Superior temporal gyrus (tissue), 1 donor: ENCODE results near the gene PGGHG.

Source experiments
- DNase-seq: peaks from one replicate; pipeline ENCODE4 v3.0.0-alpha.2; 2016; ENCODE audit errors: extremely low spot score

Gene PGGHG

DNA sequence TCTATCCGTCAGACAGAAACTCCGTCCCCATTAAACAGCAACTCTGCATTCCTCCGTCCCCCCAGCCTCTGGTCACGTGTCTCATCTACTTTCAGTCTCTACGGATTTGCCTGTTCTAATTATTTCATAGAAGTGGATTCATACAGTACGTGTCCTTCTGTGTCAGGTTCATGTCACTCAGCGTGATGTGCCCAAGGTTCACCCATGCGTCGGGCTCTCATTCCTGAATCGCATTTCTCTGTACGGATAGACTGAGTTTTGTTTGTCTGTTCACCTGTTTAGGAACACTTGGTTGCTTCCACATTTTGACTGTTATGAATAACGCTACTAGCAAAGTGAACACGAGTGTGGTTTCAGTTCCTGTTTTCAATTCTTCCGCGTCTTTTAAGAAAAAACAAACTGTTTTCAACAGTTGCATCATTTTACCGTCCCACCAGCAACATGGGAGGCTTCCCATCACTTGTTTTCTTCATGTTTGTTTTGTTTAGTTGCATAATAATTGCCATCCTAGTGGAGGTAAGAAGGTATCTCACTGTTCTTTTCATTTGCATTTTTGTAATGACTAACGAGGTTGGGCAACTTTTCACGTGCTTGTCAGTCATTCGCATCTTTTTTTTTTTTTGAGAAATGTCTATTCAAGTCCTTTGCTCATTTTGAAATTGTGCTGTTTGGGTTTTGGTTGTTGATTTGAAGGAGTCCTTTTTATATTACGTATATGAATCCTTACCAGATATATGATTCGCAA lies 19.6 kb upstream of the PGGHG start:
- peak; percentile 41 for DNase-seq

DNA sequence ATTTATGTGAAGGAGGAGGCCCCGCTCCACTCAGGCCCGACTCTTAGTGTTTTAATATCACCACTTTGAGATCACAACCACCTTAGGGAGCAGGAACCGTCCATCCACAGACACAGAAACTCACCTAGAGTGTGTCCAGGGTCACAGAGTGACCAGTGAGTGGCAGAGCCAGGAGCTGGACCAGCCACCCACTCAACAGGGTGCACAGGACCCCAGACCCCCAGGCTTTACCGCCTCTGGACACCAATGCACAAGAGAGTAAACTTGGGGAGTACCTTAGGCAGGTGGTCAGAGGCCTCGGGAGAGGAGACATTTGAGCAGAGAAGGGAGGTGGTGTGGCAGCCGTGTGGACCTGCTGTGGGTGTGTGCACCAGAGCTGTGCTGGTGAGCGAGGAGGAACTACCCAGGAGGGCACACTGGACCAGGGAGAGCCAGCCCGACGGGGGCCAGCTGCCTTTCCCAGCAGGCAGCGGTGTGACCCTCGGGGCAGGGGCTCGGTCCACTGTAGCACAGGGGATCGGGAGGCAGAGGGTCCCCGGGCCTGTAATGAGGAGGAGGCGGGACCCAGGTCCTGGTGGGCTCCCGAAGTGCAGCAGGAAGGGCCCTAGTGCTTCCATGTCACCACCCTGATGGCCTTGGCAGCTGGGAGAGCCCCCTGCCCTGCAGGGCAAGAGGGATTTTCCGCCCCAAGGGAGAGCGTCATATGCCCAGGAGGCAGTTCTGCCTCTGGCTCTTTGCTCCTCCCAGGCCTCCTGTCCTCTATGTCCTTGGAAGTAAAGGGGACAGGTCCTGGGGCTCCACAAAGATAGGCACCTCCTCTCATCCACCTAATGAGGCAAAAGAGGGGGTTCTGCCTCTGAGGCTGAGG lies 18.2 kb upstream of the PGGHG start:
- no peak for DNase-seq

DNA sequence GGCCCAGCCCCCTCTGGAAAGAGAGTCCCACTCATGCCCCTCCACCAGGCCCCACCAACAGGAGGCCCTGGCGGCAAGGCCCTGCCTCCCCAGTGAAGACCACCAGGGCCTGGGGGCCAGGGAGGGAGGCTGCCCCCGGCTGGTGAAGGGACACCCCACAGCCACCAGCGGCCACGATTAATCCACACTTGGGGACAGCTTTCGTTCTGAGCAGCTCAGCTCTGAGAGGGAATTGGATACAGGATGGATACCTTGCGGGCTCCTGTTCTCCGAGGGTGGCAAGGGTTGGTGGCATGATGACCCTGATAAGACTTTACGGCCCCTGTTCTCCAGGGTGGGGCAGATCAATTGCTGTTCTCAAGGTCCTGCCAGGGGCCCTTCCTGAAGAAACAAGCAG lies 17.6 kb upstream of the PGGHG start:
- DNase-seq, result no peak

DNA sequence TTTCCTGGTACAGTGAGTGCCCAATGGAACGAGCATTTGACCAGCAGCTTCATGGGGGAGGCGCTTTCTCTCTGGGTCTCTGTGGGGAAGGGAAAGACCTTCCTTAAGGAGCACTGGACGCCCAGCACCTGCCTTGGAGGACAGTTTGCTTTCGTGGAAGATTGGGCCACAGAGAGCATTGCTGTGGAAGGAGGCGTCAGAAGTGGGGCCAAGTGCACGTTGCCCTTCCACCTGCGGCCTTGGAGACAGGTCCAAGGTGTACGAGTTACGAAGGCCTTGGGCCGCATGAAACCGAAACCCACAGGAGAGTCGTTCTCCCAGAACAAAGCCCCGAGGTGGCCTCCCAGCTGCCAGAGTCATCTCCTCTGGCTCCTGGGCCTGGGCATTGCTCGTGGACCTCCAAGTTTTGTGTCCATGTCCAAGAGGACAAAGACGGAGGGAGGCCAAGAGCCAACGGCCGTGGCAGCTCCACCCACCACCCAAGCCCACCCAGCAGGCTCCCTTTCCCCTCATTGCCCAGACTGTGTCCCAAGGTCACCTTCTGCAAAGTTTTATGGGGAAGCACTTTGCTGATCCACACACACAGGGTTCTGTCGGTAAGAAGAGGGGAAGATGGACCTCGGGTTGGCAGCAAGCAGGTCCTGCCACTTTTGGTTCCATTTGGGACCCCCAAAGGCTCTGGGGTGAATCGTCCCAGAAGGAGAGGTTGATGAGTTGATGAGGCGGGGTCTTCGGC lies 16.6 kb upstream of the PGGHG start:
- DNase-seq, result no peak

DNA sequence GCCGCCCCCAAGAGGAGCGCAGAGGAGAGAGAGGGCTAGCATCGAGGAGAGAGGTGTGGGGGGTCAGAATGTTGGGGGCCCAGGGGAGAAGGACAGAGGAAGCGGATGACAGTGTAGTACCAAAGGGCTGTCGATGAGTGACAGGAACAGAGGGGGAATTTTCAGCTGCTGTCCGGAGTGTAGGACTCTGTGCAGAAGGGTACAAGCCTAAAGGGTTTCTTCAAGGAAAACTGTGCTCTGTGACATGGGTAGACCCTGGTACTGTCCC lies 16.1 kb upstream of the PGGHG start:
- DNase-seq, result no peak

DNA sequence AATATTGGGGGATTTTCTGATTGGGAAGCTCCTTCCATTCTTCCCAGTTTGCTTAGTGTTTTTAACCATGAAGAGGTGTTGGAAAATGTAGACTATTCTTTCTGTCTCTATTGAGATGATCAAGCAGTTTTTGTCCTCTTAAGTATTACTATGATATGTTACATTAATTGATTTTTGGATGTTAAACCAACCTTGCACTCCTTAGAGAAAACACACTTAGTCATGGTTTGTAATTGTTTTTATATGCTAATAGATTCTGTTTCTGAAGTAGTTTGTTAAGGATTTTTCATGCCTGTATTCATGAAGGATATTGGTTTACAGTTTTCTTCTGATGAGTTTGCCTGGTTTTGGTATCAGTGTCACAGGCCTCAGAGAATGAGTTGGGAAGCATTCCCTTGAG lies 12.7 kb upstream of the PGGHG start:
- no peak for DNase-seq

DNA sequence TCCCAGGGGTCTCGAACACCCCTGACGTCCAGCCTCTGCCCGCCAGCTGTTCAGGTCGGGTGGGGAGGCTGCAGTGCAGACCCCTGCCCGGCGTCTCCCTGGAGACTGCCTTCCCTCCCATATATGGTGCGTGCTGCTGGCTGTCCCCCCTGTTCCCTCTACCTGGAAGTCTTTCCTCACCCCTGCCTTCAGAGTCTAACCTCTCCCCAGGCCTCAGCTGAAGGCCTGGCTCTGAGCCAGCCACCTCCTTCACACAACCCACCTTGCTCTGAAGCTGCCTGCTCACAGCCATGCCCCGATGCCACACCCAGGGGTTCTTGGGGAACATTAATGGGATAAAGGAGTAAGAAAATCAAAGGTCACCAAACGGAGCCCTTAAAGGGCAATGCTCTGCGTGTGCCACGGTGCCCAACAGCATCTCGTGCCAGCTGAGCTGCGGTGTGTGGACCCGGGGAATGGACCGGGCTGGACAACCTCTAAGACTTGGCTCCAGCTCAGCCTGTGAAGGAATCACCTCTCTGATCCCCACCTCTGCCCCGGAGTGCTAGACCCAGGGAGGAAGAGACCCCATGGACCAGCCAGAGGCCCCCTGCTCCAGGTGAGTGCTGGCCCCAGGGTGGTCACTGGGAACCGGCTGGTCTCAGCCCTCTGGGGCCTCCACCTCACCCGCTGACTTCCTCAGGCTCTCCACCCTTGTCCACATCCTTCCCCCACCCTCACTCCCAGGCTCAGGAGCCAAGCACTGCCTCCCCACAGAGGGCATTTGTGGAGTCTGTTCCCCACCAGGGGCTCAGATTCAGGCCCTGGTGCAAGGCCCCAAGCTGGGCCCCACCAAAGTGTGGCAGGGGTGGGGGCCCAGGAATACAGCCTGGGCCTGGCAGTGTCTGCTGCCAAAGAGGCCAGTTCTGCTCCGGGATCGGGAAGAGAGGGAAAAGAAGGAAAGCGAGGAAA lies 10.7 kb upstream of the PGGHG start, which contains the start of gene NLRP6:
Gene NLRP6 (plus strand): TSS at position 407 of the 951 bp plus-strand sequence. CDS start 163 bp downstream, at position 570.
- no peak for DNase-seq

DNA sequence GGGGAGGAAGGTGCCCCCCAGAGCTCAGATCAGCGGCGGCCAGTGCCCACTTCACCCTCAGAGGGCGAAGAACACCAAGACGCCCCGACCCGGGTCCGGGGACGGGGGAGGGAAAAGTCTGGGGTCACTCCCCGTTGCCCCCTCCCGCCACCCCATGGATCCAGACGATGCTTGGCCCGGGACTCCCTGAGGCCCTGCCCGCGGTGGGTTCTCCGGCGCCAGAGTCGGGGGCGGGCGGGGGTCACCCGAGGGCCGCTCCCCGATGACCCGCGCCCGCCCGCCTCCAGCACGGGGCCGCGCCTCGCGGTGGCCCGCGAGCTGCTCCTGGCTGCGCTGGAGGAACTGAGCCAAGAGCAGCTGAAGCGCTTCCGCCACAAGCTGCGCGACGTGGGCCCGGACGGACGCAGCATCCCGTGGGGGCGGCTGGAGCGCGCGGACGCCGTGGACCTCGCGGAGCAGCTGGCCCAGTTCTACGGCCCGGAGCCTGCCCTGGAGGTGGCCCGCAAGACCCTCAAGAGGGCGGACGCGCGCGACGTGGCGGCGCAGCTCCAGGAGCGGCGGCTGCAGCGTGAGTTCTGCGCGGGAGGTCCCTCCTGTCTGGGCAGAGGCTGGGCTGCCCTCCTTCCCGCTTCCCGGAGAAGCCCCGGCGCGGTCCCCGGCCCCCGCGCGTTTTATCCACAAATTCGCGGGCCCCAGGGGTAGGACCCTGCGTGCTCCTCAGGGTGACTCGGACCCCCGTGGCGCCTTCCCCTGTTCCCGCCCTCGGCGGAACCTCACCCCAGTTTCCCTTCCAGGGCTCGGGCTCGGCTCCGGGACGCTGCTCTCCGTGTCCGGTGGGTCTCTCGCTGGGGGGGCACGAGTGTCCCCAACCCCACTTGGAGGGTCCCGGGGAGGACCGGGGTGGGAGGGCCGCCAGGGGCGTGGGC lies 9.6 kb upstream of the PGGHG start:
- DNase-seq, result no peak

DNA sequence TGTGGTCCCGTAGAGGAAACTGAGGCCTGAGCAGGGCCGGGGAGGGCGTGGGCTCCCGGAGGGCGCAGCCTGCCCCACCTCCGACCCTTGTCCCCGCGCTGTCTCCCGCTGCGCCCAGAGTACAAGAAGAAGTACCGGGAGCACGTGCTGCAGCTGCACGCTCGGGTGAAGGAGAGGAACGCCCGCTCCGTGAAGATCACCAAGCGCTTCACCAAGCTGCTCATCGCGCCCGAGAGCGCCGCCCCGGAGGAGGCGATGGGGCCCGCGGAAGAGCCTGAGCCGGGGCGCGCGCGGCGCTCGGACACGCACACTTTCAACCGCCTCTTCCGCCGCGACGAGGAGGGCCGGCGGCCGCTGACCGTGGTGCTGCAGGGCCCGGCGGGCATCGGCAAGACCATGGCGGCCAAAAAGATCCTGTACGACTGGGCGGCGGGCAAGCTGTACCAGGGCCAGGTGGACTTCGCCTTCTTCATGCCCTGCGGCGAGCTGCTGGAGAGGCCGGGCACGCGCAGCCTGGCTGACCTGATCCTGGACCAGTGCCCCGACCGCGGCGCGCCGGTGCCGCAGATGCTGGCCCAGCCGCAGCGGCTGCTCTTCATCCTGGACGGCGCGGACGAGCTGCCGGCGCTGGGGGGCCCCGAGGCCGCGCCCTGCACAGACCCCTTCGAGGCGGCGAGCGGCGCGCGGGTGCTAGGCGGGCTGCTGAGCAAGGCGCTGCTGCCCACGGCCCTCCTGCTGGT lies 8.8 kb upstream of the PGGHG start:
- DNase-seq, result no peak

DNA sequence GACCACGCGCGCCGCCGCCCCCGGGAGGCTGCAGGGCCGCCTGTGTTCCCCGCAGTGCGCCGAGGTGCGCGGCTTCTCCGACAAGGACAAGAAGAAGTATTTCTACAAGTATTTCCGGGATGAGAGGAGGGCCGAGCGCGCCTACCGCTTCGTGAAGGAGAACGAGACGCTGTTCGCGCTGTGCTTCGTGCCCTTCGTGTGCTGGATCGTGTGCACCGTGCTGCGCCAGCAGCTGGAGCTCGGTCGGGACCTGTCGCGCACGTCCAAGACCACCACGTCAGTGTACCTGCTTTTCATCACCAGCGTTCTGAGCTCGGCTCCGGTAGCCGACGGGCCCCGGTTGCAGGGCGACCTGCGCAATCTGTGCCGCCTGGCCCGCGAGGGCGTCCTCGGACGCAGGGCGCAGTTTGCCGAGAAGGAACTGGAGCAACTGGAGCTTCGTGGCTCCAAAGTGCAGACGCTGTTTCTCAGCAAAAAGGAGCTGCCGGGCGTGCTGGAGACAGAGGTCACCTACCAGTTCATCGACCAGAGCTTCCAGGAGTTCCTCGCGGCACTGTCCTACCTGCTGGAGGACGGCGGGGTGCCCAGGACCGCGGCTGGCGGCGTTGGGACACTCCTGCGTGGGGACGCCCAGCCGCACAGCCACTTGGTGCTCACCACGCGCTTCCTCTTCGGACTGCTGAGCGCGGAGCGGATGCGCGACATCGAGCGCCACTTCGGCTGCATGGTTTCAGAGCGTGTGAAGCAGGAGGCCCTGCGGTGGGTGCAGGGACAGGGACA lies 8.0 kb upstream of the PGGHG start:
- DNase-seq, result no peak

DNA sequence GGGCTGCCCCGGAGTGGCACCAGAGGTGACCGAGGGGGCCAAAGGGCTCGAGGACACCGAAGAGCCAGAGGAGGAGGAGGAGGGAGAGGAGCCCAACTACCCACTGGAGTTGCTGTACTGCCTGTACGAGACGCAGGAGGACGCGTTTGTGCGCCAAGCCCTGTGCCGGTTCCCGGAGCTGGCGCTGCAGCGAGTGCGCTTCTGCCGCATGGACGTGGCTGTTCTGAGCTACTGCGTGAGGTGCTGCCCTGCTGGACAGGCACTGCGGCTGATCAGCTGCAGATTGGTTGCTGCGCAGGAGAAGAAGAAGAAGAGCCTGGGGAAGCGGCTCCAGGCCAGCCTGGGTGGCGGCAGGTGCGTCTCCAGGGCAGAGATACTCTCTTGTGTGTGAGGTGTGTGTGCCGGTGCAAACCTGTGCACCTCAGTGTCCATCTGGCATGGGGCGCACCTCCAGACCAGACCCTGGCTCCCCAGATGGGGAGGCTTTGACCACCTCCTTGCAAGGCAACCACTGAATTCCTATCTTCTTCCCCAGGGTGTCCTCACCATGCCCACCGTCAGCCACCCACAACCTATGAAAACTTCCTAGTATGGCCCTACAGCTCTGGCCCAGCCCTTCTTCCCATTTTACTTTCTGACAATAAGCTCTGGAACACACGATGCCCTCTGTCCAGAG lies 7.3 kb upstream of the PGGHG start:
- DNase-seq, result no peak

DNA sequence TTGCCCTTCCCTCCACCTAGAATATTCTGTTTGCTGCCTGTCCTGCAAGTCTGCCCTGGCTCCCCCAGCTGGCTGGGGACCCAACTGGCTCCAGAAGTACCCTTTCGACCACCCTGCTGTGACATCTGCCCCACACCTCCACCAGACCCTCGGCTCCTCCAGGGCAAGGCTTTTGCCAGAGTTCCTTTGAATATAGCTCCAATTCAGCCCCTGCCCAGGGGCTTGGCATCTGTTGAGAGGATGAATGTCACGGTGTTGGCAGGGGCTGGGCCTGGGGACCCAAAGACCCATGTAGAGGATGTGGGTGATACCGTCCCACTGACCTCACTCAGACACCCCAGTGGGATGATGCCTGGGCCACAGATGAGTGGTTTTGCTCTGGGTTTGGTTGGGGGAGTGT lies 6.8 kb upstream of the PGGHG start:
- DNase-seq, result no peak

DNA sequence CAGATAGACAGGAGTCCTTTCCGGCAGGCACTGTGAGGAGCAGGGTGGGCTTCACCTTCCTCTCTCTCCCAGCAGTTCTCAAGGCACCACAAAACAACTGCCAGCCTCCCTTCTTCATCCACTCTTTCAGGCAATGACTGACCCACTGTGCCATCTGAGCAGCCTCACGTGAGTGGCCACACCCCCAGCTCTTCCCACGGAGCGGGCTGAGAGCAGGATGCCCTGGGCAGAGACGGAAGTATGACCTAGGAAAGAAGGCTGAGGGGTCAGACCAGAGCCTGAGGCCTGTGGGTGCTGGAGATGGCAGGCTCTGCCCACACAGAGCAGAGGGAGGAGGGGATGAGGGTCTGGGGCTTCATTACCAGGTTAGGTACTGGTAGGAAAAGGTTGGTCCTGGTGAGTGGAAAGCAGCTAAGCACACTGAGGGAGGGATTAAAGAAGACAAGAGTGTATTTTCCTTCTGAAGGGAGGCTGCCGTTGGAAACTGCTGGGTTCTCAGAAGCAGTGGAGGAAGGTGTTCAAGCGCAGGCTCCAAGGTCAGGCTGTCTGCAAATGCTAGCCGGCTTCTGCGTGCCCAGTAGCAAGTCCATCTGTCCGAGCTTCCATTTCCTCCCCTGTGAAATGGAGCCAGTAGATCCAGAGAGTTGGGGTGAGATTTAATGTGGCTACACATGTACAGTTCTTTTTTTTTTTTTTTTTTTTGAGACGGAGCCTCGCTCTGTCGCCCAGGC lies 6.1 kb upstream of the PGGHG start:
- DNase-seq, result no peak

DNA sequence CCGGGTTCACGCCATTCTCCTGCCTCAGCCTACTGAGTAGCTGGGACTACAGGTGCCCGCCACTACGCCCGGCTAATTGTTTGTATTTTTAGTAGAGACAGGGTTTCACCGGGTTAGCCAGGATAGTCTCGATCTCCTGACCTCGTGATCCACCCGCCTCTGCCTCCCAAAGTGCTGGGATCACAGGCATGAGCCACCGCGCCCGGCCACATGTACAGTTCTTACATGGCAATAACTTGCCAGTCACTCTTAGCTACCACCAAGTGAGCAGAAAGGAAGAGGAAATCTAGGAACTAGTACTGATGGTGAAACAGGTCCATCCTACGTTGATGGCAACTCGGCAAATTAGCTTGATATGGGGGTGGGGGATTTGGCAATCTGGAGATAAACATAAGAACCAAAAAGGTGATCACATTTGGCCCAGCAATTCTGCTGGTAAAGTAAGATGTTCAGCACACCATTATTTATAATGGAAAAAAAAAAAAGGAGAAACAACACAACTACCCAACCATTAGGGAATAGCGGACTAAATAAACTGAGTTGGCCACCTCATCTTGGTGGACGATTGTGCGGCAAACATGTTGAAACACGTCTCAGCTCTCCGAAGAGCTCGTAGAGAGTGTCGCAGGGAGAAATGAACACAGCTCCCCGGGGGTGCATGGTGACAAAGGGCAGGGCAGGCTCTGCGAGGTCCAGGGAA lies 5.4 kb upstream of the PGGHG start:
- no peak for DNase-seq

DNA sequence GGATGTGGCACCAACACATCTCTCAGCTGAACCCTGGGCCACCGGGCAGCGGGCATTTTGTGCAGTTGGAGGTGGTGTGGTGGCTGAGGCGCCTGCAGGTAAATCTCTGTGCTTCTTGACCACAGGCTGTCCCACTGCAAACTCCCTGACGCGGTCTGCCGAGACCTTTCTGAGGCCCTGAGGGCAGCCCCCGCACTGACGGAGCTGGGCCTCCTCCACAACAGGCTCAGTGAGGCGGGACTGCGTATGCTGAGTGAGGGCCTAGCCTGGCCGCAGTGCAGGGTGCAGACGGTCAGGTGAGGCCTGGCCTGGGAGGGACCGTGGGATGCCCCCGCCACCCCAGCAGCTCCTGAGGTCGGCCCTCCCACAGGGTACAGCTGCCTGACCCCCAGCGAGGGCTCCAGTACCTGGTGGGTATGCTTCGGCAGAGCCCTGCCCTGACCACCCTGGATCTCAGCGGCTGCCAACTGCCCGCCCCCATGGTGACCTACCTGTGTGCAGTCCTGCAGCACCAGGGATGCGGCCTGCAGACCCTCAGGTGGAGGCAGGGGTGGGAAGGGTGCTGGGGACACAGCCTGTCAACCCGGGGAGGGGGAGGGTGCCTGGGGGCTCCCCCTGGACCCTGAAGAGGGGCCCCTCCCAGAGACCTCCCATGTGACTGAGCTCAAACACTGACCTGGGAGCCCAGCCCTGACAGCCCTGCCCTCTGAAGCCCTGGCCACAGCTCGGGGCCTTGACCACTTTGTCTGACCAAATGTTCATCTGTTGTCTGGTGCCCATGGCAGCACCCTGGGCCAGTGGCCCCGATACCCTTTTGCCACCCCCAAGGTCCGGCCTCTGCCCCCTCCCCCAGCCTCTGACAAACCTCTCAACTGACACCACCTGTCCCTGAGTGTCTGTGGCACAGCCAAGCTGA lies 4.6 kb upstream of the PGGHG start:
- no peak for DNase-seq
